ENCODE measurements around the gene MKNK2.
"Not testable (repeated sequence)": the region's sequence is repeated elsewhere in the genome, so short reads cannot be mapped to it uniquely, and the experiment has no call there.

Gene MKNK2

DNA sequence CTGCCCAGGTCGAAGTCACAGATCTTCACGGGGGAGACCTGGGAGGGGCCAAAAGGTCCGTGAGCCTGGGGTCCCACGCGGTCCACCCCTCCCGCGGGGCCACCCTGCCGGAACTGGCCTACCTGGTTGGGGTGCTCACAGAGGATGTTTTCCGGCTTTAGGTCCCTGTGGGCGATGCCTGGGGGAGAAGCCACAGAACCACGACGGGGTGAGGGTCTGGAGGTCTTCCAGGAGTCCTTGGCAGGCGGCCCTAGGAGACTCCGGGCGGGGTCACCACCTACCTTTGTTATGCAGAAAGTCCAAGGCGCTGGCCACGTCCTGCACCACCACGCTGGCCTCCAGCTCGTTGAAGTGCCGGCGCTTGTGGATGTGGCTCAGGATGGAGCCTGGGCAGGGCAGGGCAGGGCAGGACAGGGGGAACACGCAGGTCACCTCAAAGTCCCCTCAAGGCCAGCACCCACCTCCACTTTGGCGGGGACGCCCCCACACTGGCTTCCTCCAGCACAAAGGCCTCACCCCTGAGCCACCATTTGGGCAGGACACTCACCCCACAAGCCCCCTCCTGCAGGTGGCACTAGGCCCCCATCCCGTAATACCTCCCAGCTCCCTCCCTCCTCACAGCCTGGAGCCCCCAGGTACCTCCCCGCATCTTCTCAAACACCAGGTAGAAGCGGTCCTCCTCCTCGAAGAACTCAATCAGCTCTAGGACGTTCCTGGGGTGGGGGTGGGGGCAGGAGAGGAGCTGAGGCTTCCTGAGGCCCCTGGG, 8.4 kb downstream of the MKNK2 start:
- DNase-seq: no peak

DNA sequence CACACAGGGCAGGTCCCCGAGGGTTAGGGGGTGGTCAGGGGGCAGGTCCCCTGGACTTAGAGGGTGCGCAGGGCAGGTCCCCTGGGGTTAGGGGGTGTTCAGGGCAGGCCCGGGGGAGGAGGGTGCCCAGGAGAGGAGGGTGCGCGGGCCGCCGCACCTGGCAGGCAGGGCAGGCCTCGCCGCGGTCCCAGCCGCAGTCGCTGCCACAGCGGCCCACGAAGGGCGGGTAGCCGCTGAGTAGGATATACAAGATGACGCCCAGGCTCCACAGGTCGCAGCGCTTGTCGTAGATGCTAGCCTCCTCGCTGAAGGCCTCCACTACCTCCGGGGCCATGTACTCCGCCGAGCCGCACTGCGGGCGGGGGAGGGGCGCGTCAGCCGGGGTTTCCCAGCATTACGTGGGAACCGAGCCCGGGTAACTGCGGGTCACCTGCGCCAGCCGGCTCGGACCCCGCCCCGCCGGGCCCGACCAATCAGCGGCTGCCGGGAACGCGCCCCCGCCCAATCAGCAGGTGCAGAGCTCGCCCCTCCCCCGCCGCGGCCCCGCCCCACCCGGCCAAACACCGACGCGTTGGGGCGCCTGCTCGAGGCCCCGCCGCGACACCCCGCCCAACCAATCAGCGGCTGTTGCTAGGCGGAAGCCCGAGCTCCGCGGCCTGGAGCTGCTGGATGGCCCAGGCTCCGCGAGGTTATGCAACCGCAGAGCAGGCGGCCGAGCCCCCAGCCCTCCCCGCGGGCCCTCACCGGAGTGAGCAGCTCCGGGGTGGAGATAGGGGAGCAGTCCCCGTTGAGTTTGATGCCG, 9.2 kb downstream of the MKNK2 start:
- peak; percentile 99 to 100 for DNase-seq

DNA sequence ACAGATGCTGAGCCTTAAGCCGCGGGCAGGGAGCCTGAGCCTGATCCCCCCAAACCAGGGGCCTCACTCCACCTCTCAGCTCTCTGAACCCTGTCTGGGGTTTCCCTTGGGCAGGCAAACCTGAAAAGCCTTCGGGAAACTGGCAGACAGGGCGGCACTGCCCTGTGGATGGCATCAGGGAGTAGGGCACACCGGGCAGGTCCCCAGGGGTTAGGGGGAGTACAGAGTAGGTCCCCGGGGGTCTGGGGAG, 9.7 kb downstream of the MKNK2 start:
- no peak for DNase-seq

DNA sequence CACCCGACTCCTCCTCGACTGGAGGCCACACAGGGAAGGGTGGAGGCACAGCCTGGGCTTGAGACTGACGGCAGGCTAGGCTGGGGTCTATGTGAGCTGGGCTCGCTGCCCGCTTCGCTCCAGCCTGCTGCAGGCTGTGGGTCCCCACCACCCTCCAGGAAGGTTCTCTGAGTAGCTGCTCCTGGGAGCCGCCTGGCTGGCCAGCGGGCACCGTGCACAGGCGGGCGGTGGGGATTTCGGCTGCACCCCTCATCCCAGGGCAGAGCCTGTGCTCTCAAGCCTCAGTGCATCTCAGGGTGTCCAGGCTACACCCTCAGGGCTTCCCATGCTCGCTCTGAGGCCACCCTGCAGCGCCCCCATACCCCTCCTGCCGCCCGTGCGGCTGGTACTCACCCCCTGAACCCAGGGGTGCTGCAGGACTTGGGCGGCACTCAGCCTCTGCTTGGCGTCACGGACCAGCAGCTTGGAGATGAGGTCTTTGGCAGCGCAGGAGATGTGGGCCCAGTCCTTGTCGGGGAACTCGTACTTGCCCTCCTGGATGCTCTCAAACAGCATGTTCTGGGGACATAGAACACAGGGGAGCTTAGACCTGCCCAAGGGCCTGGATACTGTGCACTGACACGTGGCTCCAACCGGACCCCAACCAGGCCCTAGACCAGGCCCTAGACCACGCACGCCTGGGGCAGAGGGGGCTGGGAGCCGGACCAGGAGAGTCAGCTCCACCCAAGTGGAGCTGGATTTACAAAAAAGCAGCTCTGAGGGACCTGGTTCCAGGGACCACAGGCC, 10.2 kb downstream of the MKNK2 start:
- no peak for DNase-seq

DNA sequence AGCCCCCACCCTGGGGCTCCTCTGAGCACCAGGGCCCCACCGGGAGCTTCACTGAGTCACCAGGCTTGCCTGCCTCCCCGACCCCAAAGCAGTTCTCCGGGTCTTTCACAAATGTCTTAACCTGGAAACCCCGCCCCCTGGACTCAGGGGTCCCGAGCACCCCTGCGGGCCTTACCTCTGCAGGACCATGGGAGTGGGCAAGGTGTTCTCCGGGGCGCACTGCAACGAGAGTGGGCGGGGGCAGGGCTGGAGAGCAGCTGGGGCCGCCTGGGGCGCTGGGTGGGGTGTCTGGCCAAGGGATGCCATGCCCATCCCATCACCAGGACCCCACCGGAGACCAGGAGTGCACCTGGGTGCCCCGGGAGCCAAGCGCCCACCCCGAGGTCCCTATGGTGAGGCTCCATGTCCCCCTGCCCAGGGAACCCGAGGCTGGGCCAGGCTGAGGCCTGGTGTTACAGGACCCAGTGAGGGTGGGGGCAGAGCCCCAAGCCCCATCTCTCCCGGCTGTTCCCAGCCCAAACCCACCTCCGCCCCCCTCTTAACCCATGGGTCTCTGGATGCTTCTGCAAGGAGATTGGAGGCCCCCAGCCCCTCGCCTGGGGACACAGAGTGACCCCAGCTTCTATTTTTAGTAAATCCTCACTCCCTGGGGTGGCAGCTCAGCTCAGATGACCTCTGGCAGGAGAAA, 10.9 kb downstream of the MKNK2 start:
- DNase-seq: no peak

DNA sequence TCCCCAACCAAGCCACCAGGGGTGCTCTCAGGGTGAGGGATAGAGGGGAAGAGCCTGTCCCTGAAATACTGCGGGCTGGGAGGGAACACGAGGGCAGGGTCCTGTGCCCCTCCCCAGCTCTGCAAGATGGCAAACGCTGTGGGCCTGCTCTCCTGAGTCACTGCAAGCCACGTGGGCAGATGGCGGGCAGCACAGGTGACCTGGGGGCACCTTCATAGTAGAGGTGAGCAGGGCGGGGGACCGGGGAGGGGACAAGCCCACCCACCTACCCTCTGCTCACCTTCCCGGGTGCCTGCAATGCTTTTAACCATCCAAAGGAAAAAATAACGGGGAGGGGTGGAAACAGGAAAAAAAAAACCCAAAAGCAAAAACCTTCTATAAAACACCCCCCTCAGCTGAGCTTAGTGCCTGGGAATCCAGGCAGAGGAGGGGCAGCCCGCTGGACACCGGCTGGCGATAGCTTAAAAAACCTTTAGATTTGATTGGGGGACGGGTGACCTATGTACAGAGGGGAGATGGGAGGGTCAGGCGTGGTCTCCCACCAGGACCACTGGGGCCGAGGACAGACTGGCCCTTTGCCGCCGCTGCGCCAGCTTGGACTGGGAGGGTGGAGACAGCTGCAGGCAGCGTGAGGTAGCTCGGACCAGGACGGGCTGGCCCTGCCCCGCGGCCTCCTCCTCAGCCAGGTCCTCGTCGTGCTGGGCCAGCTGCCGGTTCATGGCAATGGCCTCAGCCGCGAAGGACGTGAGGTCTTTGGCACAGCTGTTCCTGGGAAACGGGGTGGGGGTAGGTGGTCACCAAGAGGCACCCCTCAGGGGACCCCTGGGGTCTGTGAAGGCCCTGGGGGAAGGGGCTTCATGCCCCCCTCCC, 11.7 kb downstream of the MKNK2 start:
- DNase-seq: no peak

DNA sequence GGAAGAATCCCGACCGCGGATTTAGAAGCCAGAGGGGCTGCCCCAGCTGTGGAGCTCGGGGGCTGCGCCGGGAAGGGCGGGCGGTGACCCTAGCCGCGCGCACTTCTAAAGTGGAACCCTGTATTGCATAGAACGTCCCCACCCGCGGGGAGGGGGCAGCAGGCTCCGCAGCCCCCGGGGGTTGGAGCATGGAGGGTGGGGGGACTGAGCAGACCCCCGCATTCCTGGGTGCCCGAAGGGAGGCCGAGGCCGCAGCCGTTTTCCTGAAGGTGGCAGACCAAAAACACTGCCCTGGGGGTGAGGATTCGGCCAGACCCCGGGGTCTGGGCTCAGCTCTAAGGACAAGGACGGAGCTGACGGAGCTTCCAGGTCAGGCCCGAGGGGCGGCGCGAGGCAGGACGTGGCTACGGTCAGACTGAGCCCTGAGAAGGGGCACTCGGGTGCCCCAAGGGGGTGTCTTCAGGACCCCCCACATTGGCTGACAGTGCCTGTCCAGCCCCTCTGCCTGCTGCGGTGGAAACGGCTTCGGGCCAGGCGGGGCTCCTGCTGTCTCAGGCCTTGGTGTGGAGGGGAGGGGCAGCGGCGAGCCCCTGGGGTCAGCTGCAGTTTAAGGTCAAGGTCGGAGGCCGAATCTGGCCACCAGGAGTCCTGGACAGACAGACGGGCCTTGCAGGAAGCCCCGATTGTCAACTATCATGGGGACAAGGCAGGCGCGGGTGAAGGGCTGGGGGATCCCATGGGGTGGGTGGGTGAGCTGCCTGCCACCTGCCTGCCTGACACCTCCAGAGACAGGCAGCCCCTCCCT, 12.6 kb downstream of the MKNK2 start:
- no peak for DNase-seq

DNA sequence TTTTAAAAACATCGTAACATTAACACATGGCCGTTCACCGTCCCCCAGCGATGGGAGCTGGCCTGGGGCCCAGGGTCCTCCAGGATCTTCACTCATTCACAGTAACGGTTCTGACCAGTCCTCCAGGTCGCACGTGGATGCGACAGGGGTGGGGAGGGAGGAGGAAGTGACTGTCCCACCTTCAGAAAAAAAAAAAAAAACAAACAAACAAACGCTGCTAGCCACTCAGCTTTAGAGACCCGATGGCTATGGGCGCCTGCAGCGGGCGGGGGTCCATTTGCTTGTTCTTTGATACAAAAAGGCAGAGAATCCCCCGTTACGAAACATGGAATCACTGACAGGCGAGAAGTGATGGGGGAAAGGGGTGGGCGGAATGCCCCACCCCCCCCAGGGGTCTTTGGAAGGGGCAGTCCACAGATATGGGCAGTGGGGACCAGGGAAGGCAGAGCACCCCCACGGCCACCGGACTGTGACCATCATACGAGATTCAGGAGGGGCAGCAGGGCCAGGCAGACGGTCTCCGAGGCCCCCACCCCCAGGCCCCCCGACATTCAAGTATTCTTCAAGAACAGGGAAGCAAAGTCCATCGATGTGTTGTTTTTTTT, 13.3 kb downstream of the MKNK2 start:
- DNase-seq: no peak

DNA sequence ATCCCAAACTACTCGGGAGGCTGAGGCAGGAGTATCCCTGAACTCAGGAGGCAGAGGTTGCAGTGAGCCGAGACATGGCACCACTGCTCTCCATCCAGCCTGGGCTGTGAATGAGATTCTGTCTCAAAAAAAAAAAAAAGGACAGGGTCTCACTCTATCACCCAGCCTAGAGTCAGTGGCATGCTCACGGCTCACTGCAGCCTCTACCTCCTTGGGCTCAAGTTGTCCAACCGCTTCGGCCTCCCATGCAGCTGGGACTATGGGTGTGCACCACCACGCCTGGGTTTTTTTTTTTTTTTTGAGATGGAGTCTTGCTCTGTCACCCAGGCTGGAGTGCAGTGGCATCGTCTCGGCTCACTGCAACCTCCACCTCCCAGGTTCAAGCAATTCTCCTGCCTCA, 14.6 kb downstream of the MKNK2 start:
- DNase-seq: no peak

DNA sequence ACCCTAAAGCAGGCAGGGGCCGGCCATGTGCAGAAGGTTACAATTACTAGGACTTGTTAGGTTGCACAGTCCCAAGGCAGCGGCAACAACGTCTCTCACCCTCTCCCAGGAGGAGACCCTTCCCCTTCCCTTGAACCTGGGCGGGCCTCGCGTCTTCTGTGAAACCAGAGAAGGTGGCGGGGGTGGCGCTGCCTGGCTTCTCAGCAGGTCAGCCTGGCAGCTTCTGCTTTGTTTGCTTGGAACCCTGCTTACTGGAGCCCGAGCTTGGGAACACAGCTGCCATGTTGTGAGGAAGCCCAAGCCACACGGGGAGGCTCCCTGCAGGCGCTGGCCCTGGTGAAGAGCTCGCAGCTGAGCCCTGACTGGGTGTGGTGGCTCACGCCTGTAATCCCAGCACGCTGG, 15.5 kb downstream of the MKNK2 start:
- DNase-seq: no peak

DNA sequence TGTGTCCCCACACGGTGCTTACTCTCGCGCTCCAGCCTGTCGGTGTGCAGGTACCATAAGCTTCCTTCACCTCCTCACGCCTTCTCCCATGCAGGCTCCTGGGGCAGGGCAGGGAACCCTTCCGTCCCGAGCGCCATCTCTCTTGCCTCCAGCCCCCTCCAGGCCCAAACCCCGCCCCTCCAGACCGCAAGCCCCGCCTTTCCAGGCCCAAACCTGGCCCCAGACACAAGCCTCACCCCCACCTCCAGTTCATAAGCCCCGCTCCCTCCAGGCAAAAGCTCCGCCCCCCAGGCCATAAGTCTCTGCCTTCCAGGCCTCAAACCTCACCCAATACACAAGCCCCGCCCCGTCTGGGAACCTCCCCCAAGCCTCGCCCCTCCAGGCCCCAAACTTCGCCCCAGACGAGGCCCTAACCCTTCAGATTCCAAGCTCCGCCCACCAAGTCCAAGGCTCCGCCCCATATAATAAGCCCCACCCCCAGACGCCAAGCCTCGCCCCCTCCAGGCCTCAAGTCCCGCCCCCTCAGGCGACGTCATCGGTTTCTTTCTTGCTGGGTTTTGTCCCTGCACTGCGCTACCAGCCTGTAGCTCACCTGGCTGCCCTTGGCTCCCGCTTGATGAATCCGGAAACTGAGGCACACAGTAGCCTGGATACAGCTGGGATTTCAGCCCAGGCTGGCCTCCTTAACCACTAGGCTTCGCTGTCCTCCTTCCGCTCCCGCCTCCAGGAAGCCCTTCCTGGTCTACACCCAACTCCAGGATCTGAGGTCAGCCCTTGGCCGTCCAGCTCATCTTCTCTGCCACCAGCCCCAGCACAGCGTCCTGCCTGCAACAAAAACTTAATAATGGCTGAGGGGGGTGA, 16.1 kb downstream of the MKNK2 start:
- DNase-seq: peak; percentile 75 to 77

DNA sequence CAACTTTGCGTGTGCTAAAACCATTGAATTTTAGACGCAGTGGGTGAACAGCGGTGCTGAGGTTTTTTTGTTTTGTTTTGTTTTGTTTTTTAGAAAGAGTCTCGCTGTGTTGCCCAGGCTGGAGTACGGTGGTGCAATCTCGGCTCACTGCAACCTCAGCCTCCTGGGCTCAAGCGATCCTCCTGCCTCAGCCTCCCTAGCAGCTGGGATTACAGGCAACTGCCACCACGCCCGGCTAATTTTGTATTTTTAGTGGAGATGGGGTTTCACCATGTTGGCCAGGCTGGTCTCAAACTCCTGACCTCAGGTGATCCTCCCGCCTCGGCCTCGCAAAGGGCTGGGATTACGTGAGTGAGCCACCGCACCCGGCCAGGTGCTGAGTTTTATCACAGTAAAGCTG, 16.8 kb downstream of the MKNK2 start:
- DNase-seq: not testable (repeated sequence)

DNA sequence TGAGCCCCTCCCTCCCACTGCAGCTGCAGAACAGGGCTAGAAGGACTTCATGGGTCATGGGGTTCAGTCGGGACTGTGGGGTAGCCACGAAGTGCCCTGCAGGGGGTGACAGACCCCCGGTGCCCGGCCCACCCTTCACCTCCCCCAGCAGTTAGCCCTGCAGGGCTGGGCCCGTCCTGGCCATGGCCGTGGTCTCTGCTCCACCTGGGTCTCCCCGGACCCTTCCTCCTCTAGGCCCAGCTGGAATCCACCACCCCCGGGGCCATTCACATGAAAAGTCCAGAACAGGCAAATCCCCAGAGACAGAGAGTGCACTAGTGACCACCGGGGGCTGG, 17.3 kb downstream of the MKNK2 start:
- DNase-seq: no peak

DNA sequence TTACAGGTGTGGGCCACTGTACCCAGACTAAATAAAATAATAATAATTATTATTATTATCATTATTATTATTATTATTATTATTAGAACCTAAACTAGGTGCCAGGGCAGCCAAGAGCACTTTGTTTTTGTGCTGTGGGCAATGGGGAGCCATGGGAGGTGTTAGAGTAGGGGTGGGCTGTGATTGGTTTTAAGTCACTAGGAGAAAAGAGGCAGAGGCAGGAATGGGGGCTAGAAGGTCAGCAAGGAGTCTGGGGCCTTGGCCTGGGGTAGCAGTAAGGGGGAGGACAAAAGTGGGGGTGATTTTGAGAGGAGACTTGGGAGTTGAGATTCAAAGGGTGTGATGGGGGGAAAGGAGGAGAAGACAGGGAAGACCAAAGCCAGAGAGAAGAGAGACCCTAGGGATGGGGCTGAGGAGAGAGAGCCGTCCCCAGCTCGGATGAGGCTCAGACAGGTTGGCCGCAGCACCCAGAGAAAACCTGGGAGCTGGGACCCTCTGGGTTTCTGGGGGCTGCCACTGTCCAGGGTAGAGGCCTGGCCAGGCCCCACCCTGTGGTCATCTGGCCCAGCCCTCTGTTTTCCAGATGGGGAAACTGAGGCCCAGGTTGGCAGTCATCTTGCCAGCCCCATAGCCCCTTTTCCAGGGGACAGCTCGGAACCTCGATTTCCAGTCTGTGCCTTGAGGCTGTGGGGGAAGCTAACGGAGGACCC, 17.8 kb downstream of the MKNK2 start:
- no peak for DNase-seq

DNA sequence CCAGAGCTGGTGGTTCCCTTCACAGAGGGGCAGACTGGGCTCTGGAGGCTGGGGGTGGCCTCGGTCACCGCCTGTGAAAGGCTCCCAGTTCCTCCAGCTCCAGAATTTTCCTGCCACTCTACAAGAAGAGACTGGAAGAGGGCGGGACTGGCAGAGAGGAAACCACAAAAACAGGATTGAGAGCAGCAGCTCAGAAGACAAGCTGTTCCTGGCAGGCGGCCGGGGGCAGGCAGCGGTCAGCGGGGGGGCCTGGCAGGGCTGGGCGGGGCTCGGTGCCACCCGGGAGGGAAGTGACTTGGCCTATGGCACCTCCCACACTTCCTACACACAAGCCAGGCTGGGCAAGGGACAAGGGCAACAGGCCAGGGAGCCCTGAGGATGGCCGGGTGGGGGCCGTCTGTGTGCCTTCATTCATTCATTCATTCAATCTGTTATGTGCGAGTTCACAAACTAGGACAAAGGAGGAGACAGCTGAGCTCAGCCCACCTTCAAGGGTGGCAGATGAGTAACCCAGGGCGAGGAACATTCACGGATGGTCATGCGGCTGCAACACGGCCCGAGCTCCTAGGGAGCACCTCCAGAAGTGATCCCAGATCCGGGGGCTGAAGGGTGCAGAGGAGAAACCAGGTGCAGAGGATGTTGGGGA, 18.6 kb downstream of the MKNK2 start:
- peak; percentile 70 to 71 for DNase-seq

DNA sequence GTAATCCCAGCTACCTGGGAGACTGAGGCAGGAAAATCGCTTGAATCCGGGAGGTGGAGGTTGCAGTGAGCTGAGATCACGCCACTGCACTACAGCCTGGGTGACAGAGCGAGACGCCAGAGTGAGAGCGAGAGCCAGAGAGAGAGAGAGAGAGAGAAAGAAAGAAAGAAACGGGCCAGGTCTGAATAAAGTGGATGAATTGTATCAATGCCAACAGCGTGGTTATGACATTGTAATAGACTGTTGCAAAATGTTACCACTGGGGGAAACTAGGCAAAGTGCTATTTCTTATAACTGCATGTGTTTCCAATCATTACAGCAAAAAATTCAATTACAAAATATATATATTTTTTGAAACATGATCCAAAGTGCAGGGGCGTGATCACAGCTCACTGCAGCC, 23.7 kb downstream of the MKNK2 start:
- DNase-seq: no peak

DNA sequence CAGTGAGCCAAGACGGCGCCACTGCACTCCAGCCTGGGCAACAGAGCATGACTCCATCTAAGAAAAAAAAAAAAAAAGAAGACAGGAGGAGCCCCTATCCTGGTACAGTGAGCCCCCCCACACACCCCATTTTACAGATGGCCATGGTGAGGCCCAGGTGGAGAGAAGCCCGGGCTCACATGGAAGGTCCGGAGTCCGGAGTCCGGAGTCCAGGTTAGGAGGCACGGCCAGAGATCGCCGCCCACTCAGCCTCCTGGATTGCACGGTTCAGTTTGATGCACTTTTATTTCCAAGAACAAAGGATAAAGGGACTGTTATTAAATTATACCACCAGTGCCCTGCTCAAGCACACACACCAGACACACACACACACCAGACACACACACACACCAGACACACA, 24.3 kb downstream of the MKNK2 start:
- DNase-seq: no peak

DNA sequence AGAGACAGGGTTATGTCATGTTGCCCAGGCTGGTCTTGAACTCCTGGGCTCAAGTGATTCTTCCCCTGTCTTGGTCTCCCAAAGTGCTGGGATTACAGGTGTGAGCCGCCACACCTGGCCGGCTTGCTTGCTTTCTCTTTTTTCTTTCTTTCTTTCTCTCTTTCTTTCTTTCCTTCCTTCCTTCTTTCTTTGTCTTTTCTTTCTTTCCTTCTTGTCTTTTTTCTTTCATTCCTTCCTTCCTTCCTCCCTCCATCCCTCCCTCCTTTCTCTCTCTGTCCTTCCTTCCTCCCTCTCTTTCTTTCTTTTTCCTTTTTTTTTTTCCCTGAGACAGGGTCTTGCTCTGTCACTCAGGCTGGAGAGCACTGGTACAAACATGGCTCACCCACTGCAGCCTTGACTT, 28.8 kb downstream of the MKNK2 start:
- DNase-seq: no peak

All from CD4-positive, alpha-beta T cell treated with Interferon alpha-2 for 1 hour (primary cell).